H7 (cell line): ENCODE measurements around the gene GPN3. TPM values are rescaled to one million over a fixed set of nuclear protein-coding genes. Genes with fewer than 3 reads are reported as not detected.
A peak's percentile ranks its signal among the peaks of the same experiment; 100 is the strongest.
"Not testable (repeated sequence)": the region's sequence is repeated elsewhere in the genome, so short reads cannot be mapped to it uniquely, and the experiment has no call there.

Experiments used
- DNase-seq: peaks from one replicate; pipeline ENCODE4 v3.0.0; 2012
- H3K27me3 ChIP-seq: 2 replicates; pipeline ENCODE4 v1.6.0; 2011; ENCODE audit warnings: mild to moderate bottlenecking, low read length; ENCODE audit not compliant: control insufficient read depth, insufficient read depth
- H3K36me3 ChIP-seq: replicated peaks from 2 replicates; pipeline ENCODE4 v1.5.1; 2011; ENCODE audit warnings: low read length; ENCODE audit not compliant: control insufficient read depth, insufficient read depth
- H3K4me3 ChIP-seq: 2 replicates; pipeline ENCODE4 v1.5.1; 2011; ENCODE audit warnings: low read depth, mild to moderate bottlenecking, control low read depth, low read length, moderate library complexity; ENCODE audit not compliant: insufficient read depth
- total RNA-seq: library from RNA; depleted of rRNA; stranded (reverse); fragments of >200 nt; shearing (Covaris generic); gene quantifications from 2 replicates; pipeline ENCODE4 v1.2.3, GENCODE V29; 2014

Gene GPN3
- total RNA-seq, 1 experiment from 2014 or later = 32.7 TPM

DNA sequence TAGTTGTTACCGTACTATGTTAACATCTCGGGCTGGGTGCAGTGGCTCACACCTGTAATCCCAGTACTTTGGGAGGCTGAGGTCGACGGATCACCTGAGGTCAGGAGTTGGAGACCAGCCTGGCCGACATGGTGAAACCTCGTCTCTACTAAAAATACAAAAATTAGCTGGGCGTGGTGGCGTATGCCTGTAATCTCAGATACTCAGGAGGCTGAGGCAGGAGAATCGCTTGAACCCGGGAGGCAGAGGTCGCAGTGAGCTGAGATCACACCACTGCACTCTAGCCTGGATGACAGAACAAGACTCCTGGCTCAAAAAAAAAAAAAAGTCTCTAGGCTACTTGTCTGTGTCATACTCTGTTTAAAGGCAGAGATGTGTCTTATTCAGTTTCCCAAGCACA, 2.3 kb downstream of the GPN3 start:
- DNase-seq, H3K4me3 ChIP-seq, H3K27me3 ChIP-seq, H3K36me3 ChIP-seq: not testable (repeated sequence)

DNA sequence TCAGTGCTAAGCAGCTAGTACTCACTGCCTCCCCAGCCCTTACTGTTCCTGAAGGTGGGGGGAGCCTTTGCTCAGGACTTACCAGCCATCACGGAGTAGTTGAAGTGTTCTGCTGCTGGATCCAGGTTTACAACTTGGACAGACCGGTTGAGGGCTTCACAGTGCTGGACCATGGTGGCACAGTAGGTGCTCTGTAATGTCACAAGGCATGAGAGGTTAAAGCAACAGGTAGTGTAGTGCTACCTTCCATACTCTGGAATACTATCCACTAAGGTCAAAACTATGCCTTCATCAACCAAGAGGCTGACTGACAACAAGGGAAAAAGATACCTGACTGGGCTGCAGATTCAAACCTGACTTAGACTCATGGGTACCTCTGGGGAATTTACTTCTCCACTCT, 3.0 kb downstream of the GPN3 start:
- Histone ChIP-seq H3K4me3 (no peak overlapping the region), H3K36me3 (peaks cover 3% of the 10 kb centered on the region), H3K27me3 (no peaks in the 10 kb centered on the region)
- DNase-seq = no peak

DNA sequence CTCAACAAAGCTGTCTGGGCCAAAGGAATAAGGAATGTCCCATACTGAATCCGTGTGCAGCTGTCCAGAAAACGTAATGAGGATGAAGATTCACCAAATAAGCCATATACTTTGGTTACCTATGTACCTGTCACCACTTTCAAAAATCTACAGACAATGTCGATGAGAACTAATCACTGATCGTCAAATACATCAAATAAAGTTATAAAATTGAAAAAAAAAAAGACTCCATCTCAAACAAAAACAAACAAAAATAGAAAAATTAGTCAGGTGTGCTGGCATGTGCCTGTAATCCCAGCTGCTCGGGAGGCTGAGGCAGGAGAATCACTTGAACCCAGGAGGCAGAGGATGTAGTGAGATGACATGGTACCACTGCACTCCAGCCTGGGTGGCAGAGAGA, 6.9 kb downstream of the GPN3 start:
- H3K4me3 ChIP-seq, H3K27me3 ChIP-seq, H3K36me3 ChIP-seq, DNase-seq: not testable (repeated sequence)

DNA sequence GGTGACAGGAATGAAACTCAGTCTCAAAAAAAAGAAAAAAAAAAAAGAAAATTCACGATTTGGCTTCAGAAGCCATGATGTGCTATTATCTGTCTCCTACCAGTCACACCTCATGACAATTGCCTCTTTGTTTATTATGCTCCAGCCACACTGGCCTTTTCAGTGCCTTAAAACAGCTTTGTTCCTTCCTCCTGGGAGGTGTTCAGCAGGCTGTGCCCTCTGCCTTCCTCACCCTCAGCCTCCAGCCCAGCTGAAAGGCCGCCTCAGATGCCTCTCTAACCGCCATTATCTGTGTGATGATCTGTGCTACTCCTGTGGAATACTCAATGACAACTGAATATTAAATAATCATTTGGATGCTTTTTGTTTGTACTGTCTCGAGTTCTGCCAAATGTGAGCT, 9.3 kb downstream of the GPN3 start:
- DNase-seq = no peak
- H3K27me3 ChIP-seq = no peaks in the 10 kb centered on the region
- H3K36me3 ChIP-seq = peaks cover 10% of the 10 kb centered on the region
- no peak overlapping the region for H3K4me3 ChIP-seq

DNA sequence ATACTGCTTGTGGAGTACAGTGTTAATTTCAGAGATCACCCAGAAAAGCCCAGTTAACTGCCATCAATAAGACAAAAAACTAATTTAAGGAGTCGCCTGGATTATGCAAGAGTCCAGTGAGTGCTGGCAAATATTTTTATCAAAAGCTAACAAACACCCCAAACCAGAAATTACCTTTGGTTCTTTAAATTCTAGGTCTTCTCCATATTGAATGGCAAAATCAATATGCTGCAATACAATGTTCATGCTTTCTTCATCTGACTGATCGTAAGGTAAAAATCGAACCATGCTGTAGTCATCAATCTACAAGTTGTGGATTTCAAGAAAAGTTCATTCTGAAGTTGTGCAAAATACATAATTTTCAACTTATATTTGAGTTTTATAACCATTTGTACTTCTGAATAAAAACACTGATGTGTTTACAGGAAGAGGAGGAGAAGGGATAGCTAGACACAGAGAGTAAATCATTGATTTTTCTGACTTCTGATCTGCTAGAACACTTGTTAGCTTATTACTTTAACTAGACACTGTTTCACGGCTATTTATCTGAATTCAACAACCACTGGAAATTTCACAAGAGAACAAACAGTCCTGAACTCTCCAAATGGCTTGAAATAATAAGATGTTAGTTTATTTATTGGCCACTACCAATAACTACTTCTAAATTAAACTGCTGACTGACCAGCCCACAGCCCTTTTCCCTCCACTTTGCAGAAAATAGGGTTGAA, 14.3 kb downstream of the GPN3 start:
- Histone ChIP-seq H3K4me3 (no peak overlapping the region), H3K27me3 (no peaks in the 10 kb centered on the region), H3K36me3 (peaks cover 9% of the 10 kb centered on the region)
- no peak for DNase-seq

DNA sequence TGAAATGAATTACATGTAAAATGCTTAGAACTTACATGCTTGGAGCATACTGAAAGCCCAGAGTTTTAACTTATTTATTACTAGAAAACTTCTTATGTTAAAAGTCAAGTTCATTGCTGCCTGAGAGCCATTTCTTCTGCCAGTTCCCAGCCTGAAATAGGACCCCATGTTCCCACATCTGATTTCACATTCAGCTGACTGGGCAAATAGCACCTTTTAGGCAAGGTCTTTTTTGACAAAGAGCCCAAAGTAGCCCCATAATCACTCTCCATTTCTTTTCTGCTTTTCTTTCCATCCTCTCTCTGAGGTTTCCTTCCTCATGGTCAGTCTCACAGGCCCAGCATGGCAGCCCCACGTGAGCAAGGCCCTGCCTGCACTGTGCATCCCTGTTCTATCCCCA, 16.8 kb downstream of the GPN3 start:
- no peak for DNase-seq
- Histone ChIP-seq H3K36me3 (peaks cover 9% of the 10 kb centered on the region), H3K27me3 (no peaks in the 10 kb centered on the region), H3K4me3 (no peak overlapping the region)

DNA sequence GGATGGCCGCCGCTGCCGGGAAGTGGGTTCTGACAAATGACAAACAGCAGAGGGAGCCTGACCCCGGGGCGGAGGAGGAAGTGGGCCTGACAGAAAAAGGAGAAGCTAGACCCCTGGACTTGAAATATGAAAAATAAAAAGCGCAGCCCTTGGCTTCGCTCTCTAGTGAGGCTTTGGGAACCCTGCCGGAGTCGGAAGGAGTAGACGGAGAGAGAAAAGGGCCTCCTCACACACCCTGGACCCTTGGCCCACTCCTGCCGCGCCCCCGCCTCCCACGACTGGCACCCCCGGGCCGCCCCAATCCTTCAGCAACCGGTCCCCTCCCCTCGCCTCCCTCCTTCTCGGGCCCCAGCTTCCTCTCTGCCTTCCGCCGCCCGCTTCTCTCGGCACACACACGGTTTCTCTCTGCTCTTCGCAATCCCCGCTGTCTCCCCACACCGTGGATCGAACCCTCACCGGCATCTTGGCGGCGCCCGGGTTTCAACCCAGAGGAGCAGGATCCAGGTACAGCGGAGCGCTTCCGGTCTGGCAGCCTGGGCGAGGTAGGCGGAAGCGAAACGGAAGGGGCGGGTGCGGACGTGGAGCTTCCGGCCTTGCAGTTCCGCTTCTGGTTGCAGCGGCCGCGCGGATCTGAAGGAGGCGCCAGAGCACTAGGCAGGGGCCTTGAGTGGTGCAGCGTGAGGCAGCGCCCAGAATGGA, 18.1 kb downstream of the GPN3 start, which contains the start of gene ARPC3:
TSS of gene ARPC3 (minus strand) at position 539 of the 699 bp plus-strand sequence. CDS start at position 462, 77 bp downstream.
- peak; percentile 94 for DNase-seq
- Histone ChIP-seq H3K27me3 (no peaks in the 10 kb centered on the region), H3K36me3 (peaks cover 8% of the 10 kb centered on the region), H3K4me3 (peak within 1 kb of the TSS; percentile 84)

DNA sequence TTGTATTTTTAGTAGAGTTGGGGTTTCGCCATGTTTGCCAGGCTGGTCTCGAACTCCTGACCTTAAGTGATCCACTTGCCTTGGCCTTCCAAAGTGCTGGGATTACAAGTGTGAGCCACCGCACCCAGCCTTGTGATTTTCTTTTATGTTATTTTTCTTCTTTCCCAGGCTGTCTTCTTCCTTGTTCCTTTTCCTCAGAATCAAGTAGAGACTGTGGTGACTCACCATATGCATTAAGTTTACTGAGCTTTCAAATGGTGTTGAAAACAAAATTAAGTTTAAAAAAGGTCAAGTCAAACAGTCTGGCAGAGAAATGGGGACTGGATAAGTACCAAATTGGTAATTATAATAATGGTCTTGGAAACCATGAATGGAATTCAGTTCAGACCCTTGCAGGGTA, 23.6 kb downstream of the GPN3 start:
- no peaks in the 10 kb centered on the region for H3K27me3 ChIP-seq
- H3K36me3 ChIP-seq = peaks cover 14% of the 10 kb centered on the region

DNA sequence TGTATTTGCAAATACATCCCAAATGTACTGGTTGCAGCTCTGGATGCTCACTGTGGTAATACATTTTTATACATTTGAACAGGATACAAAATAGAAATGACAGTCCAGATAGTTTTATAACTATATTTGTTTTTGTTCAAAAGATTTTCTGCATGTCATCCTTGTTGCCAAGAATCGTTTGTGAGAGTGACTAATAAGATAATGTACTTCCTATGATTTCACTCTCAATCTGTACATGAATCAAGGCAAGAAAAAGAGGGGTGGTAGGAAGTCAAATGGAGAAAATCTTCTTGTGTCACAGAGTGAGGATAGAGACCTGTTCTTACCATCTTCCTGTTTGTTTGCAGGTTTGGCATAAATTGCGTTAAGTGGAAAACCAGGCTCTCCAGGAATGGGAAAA, 31.8 kb downstream of the GPN3 start:
- no peak for DNase-seq
- Histone ChIP-seq H3K36me3 (peaks cover 12% of the 10 kb centered on the region), H3K4me3 (no peak overlapping the region), H3K27me3 (no peaks in the 10 kb centered on the region)

More for the DNA sequence above, 23.6 kb downstream of the GPN3 start:
- no peak overlapping the region for H3K4me3 ChIP-seq
- no peak for DNase-seq

DNA sequence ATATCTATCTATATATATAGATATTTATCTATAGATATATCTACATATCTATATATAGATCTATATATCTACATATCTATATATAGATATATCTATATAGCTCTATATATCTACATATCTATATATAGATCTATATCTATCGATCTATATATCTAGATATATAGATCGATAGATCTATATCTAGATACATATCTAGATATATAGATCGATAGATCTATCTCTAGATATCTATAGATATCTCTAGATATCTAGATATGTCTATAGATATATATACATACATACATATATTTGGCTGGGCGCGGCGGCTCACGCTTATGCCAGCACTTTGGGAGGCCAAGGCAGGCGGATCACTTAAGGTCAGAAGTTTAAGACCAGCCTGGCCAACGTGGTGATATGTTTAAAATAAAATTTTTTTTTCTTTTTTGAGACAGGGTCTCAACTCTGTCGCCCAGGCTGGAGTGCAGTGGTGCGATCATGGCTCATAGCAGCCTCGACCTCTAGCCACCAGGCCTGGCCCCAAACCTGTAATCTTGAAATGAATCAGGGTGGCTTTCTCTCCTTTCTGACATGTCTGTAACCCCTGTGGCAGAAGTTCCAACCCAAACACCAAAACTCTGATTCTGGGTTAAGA, 36.0 kb downstream of the GPN3 start:
- DNase-seq = no peak
- peak overlapping the region; percentile 28 for H3K4me3 ChIP-seq
- H3K36me3 ChIP-seq = peaks cover 4% of the 10 kb centered on the region
- no peaks in the 10 kb centered on the region for H3K27me3 ChIP-seq

DNA sequence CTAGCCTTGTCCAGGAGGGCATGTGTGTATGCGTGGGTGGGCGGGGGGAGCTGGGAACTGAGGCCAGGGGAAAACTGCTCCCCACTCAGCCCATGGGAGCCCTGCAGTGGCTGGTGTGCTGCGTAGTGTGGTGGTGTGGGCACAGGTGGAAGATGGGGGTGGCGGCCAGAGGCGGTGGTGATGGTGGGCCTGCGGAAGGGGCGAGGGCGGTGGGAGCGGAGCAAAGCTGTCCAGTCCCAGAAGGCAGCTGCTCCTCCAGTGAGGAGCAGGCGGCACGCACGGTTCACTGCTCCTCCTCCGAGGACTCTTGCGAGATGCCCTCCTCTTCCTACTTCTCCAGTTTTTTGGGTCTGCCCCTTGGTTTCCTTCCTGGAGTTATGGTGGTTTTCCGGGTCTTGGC, 38.4 kb downstream of the GPN3 start:
- H3K4me3 ChIP-seq, H3K36me3 ChIP-seq, H3K27me3 ChIP-seq: not testable (repeated sequence)
- DNase-seq = peak; percentile 13

DNA sequence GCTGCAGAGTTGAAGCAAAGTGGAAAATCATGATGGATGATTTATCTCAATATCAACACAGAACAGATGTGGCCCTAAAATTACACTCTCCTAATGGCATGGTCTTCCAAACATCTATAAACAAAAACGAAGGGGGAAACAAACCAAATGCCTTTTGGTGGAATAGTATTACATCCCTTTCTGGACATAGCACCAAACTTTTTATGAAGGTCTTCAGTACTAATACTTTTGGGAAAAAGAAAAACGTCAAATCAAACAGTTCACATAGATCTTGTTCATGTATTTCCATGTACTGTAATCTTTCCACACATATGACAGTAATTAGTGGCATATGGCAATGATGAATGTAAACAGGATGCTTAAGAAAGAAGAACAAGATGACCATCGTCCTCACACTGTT, 41.7 kb downstream of the GPN3 start:
- Histone ChIP-seq H3K36me3 (no peaks in the 10 kb centered on the region), H3K27me3 (no peaks in the 10 kb centered on the region), H3K4me3 (no peak overlapping the region)
- DNase-seq = no peak

DNA sequence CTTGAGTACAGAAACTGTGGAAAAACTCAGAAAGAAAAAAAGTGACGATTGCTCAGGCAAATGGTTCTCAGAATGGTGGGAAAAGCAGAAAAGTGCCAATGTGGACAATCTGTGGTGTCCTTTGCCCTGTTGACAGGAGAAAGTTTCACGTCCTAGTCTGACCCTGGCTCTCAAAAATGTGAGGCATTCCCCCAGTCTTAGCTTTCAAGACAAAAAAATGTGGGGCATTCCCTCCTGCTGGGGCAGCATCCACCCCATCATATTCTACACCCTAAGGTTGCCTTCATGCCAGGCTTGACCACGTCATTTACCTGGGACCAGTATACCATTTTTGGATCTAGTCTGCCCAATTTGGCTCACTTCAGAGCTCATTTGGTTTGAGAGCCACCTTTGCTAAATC, 43.8 kb downstream of the GPN3 start:
- H3K4me3 ChIP-seq = no peak overlapping the region
- peak; percentile 26 for DNase-seq
- H3K27me3 ChIP-seq = no peaks in the 10 kb centered on the region
- H3K36me3 ChIP-seq = no peaks in the 10 kb centered on the region

DNA sequence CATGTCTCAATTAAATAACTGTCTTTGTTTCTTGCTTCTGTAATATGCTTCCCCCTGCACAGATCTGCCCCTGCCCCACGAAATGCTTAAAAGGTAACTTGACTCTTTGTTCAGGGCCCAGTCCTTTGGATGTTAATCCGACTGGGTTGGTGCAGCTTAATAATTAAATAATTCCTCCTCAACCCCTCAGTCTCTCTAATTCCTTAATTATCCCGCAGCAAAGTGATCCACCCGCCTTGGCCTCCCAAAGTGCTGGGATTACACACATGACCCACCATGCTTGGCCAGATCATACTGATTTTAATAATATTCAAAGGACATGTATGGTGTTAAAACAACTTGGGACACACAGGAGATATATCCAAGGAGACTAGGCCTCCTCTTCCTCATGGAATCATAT, 46.4 kb downstream of the GPN3 start:
- no peak for DNase-seq
- no peaks in the 10 kb centered on the region for H3K36me3 ChIP-seq
- H3K4me3 ChIP-seq = no peak overlapping the region
- no peaks in the 10 kb centered on the region for H3K27me3 ChIP-seq

DNA sequence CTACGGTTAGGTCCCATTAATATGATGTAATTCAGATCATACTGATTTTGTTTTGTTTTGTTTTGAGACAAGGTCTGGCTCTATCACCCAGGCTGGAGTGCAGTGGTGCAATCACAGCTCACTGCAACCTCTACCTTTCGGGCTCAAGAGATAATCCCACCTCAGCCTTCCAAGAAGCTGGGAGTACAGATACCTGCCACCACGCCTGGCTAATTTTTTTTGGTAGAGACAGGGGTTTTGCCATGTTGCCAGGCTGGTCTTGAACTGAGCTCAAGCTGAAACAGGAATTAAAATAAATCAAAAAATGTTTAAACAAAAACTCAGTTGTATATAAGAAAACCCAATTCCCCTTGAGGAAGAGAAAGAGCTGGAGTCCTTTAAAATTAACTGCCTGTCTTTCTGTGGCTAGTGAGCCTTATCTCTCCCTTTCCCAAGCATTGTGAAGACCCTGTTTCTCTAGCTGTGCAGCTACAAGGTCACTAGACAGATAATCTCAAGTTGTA, 46.8 kb downstream of the GPN3 start:
- Histone ChIP-seq H3K36me3 (no peaks in the 10 kb centered on the region), H3K4me3 (no peak overlapping the region), H3K27me3 (no peaks in the 10 kb centered on the region)
- no peak for DNase-seq
